T47D (cell line): ENCODE data around the gene MAP3K1.
A peak's percentile ranks its signal among the peaks of the same experiment; 100 is the strongest.
"Not testable (repeated sequence)": the region's sequence is repeated elsewhere in the genome, so short reads cannot be mapped to it uniquely, and the experiment has no call there.

Experiments
- DNase-seq, 2 experiments: peaks; one replicate each; pipeline versions ENCODE4 v3.0.0 to v3.0.0-alpha.2; 2011 to 2012; ENCODE audit warnings: low read depth in 1 of 2, low spot score in 1 of 2
- JUND ChIP-seq: IDR thresholded peaks from 2 replicates; pipeline ENCODE4 v1.6.1; 2012; ENCODE audit warnings: low read depth
- in situ Hi-C: cut with HindIII; loops from 2 replicates; pipeline ENCODE4 v1.10.0; 2016; ENCODE audit warnings: low sequenced_read_pairs, low pct_unique_long_range_greater_than_20kb

Gene MAP3K1

DNA sequence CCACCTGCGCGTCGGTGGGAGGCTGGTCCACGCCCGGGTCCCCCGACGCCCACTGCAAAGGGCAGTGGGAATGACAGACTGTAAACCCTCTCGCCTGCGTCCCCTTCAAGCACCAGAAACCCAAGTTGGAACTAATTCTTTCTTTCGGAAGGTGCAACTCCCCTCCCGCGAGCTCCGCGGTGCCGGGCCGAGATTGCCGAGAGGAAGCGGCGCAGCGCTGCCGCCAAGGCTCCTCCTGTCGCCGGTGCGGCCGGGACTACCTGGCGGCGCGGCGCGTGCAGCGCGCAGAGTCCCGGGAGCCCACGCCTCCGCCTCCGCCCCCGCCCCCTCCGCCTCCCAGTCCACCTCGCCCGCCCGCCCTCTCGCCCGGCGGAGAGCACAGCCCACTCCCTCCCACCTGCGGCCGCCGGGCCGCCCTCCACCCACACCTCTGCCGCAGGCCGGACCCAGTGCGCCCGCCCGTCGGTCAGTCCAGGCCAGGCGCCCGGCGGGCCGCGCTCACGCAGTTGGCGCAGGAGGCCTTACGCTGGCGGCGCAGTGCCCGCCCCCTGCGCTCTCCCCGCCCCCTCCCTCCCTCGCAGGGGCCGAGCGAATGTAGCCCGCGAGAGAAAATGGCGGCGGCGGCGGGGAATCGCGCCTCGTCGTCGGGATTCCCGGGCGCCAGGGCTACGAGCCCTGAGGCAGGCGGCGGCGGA, at the start of gene MAP3K1:
Gene MAP3K1 (plus strand): TSS at position 587 of the 695 bp plus-strand sequence. CDS start 25 bp downstream, at position 612.
- in situ Hi-C loops = no loop called here
- DNase-seq = peak; percentile 92 to 97
- TF ChIP-seq JUND = no peak

DNA sequence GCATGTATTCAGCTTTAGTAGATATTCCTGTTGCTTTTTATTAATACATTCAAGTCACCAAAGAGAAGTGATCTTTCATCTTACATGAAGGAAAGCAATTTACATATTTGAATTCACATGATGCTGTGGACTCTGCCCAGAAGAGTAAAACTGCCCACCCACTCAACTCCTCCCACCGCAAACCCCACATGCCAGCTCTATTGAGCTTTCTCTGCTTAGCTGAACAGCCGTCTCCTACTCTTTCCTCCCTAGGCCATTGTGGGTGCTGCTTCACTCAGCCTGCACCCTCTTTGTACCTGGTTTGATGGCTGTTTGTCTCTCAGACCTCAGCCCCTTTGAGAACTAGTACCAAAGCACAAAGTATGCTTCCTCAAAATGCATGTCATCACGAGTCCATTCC, 48.4 kb upstream of the MAP3K1 start:
- in situ Hi-C loops = no loop called here
- DNase-seq = no peak
- no peak for TF ChIP-seq JUND

DNA sequence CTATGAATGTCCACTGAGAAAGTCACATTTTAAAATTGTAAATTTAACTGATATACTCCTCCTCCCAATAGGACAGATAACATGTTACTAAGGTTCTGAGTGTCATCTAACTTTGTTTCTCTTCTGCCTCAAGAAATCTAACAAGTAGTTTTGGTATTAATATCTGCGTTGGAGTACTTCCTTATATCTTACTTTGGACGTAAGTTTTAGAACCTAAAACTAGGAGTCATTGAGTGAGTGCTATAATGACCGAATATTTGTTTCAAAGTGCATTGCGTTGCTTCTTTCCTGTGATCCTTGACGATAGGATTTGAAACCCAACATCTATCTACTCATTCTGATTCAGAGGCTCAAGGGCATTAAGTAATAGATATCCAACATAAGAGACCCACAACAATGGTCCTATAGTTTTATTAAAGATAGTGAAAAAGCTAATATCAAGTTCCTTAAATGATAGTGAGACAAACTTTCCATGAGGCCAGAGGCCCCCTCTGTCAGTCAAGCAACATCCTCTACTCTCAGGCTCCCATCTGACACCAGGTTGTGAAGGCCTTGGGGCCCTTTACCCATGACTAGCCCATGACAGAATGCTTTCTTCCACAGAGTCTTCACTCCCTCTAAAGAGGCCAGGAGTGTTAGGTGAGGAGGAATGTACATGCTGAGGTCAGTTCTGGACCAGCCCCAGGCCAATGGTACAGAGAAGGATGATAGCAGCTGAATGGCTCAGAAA, 45.3 kb upstream of the MAP3K1 start:
- in situ Hi-C loops = no loop called here
- DNase-seq = no peak
- TF ChIP-seq JUND = no peak

DNA sequence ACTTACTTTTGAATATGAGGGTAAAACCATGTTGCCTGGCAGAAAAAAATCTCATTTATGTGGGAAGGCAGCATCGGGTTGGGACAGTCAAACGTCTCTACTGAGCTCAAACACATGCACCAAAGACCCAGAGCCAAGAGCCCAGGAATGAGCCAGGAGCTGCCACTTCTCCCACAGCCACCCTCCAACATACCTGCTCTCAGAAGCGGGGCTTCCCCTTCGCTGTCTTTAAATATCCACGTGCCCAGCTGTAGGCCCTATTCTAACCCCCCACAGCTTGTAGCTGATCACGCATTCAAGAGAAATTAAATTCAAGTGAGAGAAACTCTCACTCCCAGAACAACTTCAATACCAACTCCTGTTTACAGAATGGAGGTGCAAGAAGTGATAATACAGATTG, 42.6 kb upstream of the MAP3K1 start:
- in situ Hi-C loops = no loop called here
- no peak for TF ChIP-seq JUND
- DNase-seq = no peak

DNA sequence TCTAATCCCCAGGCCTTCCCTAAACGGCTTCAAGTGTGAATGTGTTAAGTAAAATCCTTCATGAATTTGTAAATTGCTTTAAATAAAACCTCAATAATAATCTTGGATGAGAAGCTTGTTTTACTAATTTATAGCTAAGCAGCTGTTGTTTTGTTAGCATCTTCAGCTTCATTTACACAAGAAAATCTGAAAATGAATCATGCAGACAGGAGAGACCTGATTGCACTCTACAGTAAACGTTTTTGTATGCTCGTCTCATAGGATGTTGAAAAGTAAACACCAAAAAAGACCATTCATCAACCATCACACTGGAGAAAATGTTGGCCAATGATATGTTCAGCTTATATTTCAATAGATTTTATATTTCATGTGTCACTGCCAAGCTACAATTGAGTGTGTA, 40.4 kb upstream of the MAP3K1 start:
- no peak for TF ChIP-seq JUND
- in situ Hi-C loops = no loop called here
- no peak for DNase-seq

DNA sequence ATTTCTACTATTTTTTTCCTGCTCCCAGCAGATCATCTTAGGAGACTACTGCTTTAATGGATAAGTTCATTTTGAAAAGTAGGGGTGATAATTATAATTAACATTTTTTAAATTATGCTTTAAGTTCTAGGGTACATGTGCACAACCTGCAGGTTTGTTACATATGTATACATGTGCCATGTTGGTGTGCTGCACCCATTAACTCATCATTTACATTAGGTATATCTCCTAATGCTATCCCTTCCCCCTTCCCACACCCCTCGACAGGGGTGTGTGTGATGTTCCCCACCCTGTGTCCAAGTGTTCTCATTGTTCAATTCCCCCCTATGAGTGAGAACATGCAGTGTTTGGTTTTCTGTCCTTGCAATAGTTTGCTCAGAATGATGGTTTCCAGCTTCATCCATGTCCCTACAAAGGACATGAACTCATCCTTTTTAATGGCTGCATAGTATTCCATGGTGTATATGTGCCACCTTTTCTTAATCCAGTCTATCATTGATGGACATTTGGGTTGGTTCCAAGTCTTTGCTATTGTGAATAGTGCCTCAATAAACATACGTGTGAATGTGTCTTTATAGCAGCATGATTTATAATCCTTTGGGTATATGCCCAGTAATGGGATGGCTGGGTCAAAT, 39.0 kb upstream of the MAP3K1 start:
- DNase-seq, in situ Hi-C loops: not testable (repeated sequence)

DNA sequence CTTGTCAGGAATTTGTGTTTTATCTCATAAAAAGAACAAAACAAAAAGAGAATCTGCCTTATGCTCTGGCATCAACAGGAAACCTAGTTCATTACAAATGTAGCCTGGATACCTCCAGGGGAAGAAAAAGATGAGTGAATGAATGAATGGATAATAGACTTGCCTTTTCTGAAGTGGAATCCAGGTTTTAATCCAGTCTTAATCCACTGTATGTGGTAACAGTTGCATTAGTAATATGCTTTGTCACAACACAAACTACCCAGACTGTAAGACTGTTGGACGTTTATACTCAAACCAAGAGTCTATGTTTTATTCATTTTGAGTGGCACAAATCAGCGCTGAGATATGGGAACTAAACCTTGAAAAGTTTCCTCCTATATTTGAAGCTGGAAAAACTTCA, 32.1 kb upstream of the MAP3K1 start:
- DNase-seq = no peak
- no peak for TF ChIP-seq JUND
- in situ Hi-C loops = no loop called here

DNA sequence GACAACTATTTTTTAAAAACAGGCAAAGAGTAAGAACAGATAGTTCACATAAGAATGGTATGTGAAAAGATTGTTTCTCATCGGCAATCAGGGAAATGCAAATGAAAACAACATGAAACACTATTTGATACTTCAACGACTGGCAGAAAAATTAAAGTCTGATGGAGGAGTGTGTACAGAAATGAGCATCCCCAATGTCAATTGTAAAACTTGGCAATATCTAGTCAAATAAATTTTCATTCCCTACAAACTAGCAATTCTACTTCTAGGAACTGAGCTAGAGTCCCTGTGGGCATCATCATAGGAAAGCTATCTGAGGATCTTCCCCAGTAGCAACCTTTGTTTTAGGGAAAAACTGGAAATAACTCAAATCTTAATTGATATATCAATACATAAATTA, 29.0 kb upstream of the MAP3K1 start:
- in situ Hi-C loops = no loop called here
- no peak for TF ChIP-seq JUND

DNA sequence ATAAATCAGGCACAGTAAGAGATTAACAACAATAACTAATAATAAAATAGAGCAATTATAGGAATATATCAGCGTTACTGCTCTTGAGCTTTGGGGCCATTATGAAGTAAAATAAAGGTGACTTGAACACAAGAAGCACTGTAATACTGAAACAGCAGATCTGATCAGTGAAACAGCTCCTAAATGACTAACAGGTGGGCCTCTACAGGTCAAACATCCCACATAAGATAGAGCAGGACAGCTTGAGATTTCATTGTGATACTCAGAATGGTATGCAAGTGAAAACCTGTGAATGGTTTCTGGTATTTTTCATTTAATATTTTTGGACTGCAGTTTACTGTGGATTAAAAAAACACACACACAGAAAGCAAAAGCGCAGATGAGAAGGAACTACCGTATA, 24.0 kb upstream of the MAP3K1 start:
- in situ Hi-C loops = no loop called here
- no peak for TF ChIP-seq JUND
- DNase-seq = no peak

More for the DNA sequence above, 29.0 kb upstream of the MAP3K1 start:
- DNase-seq = no peak

DNA sequence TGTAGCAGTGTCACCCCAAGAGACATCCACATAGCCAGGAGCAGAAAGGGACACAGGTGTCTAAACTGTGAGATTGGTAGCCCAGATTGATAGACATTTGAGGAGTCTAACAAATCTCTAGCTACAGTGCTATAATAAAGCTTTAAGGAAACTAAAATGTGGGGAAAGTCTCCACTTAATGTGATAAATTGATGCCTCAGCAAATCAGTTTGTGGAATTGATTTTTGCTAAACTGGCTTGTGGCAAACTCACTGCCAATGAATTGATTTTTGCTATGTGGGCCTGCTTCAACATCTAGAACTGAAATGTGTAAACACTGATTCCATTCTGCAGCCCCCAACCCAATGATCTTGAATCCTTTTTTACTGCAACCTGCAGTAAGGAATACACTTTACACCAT, 16.8 kb upstream of the MAP3K1 start:
- DNase-seq = no peak
- in situ Hi-C loops = no loop called here
- TF ChIP-seq JUND = no peak

DNA sequence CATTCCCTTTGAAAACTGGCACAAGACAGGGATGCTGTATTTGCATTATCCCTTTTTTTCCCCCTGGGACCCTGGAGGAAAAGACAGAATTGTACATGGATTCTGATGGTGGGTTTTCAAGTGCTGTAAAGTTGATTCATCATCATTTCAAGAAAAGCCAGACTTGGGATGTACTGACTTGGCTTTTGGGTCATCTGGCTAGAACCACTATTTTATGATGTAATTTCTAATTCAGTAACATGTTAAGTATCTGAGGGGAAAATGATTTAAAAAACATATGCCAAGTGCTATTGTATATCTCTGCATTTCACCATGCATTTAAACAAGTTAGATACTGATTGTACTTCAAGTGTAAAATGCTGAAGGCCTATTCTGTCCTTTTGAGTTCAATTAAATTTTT, 15.2 kb upstream of the MAP3K1 start:
- no peak for TF ChIP-seq JUND
- in situ Hi-C loops = no loop called here
- DNase-seq = no peak

DNA sequence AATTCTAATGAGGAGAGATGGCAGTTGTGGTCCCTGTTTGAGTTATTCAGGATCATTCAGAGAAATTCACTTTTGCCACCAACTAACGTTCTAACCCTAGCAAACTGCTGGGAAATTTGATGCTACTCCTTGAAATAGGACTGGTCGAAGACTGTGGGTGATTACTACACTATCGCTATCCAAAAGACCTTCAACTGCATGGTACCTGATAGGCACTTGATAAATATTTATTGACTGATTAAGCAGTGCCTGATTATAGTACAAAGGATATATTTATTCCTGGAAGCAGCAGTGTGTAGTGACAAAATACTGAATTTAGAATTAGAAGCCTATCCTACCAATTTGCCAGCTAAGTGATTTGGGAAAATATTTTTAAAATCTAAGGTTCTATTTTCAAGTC, 14.1 kb upstream of the MAP3K1 start:
- TF ChIP-seq JUND = no peak
- in situ Hi-C loops = no loop called here
- no peak for DNase-seq

DNA sequence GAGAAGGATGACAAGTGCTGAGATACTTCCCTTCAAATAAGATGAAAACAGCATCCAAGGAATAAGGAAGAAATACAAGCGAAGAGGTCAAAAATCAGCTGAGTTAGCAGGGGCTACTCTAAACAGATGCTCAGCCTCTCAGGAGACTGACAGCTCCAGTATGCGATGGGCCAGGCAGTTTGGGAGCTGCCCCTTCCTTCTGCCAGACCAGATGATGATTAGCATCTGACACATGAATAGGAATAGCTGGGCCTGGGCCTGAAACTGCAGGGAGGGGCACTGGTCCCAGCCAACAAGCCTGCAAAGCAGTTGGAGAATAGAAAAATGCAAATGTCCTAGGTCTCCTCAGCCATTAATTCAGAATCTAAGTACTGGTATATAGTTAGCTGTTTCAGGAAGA, 13.1 kb upstream of the MAP3K1 start:
- in situ Hi-C loops = no loop called here
- TF ChIP-seq JUND = no peak
- no peak for DNase-seq
